Measurements from ENCODE around the gene HOXA4.

DNA sequence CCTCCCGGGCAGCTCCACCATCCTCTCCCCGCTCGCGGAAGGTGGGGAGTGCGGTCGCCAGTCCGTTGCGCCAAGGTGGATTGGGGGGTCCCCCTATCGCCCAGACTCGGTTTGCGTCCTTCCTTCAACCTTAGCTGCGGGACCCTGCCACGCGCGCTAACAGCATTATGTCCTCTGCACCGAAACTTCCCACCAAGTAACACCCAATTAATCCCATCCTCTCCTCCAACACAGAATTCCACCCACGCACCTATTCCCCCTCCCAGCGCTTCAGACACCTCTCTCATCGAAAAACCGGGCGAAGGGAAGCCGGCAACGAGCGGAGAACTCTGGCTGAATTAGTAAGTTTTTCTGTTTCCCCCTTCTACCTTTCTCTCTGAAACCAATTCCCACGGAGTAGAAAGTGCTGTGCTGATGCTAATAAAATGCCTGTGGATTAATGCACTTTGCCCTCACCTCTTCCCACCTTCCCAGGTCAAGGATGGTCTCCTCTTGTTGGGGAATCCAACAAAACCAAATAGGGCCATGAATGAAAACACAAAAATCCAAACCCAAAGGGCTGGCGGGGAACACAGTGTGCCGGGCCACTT, 20.9 kb upstream of the HOXA4 start:
- TF ChIP-seq, protein P1, sequence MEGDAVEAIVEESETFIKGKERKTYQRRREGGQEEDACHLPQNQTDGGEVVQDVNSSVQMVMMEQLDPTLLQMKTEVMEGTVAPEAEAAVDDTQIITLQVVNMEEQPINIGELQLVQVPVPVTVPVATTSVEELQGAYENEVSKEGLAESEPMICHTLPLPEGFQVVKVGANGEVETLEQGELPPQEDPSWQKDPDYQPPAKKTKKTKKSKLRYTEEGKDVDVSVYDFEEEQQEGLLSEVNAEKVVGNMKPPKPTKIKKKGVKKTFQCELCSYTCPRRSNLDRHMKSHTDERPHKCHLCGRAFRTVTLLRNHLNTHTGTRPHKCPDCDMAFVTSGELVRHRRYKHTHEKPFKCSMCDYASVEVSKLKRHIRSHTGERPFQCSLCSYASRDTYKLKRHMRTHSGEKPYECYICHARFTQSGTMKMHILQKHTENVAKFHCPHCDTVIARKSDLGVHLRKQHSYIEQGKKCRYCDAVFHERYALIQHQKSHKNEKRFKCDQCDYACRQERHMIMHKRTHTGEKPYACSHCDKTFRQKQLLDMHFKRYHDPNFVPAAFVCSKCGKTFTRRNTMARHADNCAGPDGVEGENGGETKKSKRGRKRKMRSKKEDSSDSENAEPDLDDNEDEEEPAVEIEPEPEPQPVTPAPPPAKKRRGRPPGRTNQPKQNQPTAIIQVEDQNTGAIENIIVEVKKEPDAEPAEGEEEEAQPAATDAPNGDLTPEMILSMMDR (IDR thresholded peaks at IDR 0.05) = no peak
- TF ChIP-seq POLR2AphosphoS5 (IDR thresholded peaks at IDR 0.05) (no peak), POLR2A (IDR thresholded peaks at IDR 0.05) (no peak), EP300 (IDR thresholded peaks at IDR 0.05) (no peak)
